Mesothelial cell of epicardium (in vitro differentiated cells): ENCODE measurements around the gene USP3. TPM values are rescaled to one million over a fixed set of nuclear protein-coding genes. Genes with fewer than 3 reads are reported as not detected.
A peak's percentile ranks its signal among the peaks of the same experiment; 100 is the strongest.

Source experiments
- DNase-seq, 2 experiments: peaks; one replicate each; pipeline ENCODE4 v3.0.0; 2021; ENCODE audit warnings: low spot score in 2 of 2; ENCODE audit not compliant: unreplicated experiment in 2 of 2
- H3K27ac Mint-ChIP-seq: 2 replicates; pipeline ENCODE4 v1.8.0; 2021; ENCODE audit warnings: mixed read lengths
- H3K27me3 Mint-ChIP-seq: 2 replicates; pipeline ENCODE4 v1.8.0; 2021; ENCODE audit warnings: low read depth, mixed read lengths
- H3K36me3 Mint-ChIP-seq: 2 replicates; pipeline ENCODE4 v1.8.0; 2021; ENCODE audit warnings: mixed read lengths
- H3K4me1 Mint-ChIP-seq: 2 replicates; pipeline ENCODE4 v1.8.0; 2021; ENCODE audit warnings: mixed read lengths
- H3K4me3 Mint-ChIP-seq: 2 replicates; pipeline ENCODE4 v1.8.0; 2021; ENCODE audit warnings: mild to moderate bottlenecking, moderate library complexity, mixed read lengths
- H3K9me3 Mint-ChIP-seq: 2 replicates; pipeline ENCODE4 v1.8.0; 2021; ENCODE audit warnings: mixed read lengths
- CTCF ChIP-seq: fragments of 200-600 bp; sonication (generic); IDR thresholded peaks from one replicate; pipeline ENCODE4 v1.5.0; 2021; ENCODE audit warnings: antibody characterized with exemption; ENCODE audit not compliant: unreplicated experiment
- total RNA-seq: library from RNA; stranded (reverse); gene quantifications from 3 replicates; pipeline ENCODE4 v1.2.1, GENCODE V29; 2021

The USP3 gene
- total RNA-seq: 65.7 to 72.7 TPM (median 71.7 TPM) in 3 replicates

- H3K4me1 Mint-ChIP-seq: peaks cover 71% of the 10 kb centered on the region
- H3K27me3 Mint-ChIP-seq: peaks cover 6% of the 10 kb centered on the region
- no peaks in the 10 kb centered on the region for H3K9me3 Mint-ChIP-seq
- DNase-seq: peak; percentile 85 to 92
- peak; percentile 43 for TF ChIP-seq CTCF
- no peaks in the 10 kb centered on the region for H3K36me3 Mint-ChIP-seq
- H3K4me3 Mint-ChIP-seq: peak within 1 kb of the TSS; percentile 86
- H3K27ac Mint-ChIP-seq: peak within 1 kb of the TSS; percentile 94
Observed at GRCh38 chr15:63504247-63504978, at the start of gene USP3. TSS of gene USP3 (plus strand) at chr15:63504593. CDS start at chr15:63504740, 147 bp downstream.

GRCh38 chr15:63456258-63456657 is 48.1 kb upstream of the USP3 start:
- Mint-ChIP-seq H3K27ac (no peak overlapping the region), H3K27me3 (peaks cover 11% of the 10 kb centered on the region), H3K9me3 (peaks cover 7% of the 10 kb centered on the region), H3K36me3 (peaks cover 2% of the 10 kb centered on the region), H3K4me3 (no peak overlapping the region), H3K4me1 (peaks cover 2% of the 10 kb centered on the region)
- no peak for TF ChIP-seq CTCF
- no peak for DNase-seq

GRCh38 chr15:63457379-63457778 is 47.0 kb upstream of the USP3 start:
- peaks cover 12% of the 10 kb centered on the region for H3K4me1 Mint-ChIP-seq

GRCh38 chr15:63458026-63458425 is 46.4 kb upstream of the USP3 start:
- peaks cover 2% of the 10 kb centered on the region for H3K36me3 Mint-ChIP-seq
- H3K4me3 Mint-ChIP-seq: no peak overlapping the region
- no peak overlapping the region for H3K27ac Mint-ChIP-seq
- no peak for TF ChIP-seq CTCF
- H3K27me3 Mint-ChIP-seq: peaks cover 16% of the 10 kb centered on the region
- no peak for DNase-seq
- peaks cover 7% of the 10 kb centered on the region for H3K9me3 Mint-ChIP-seq
- H3K4me1 Mint-ChIP-seq: peaks cover 12% of the 10 kb centered on the region

More at GRCh38 chr15:63457379-63457778, 47.0 kb upstream of the USP3 start:
- Mint-ChIP-seq H3K9me3 (peaks cover 7% of the 10 kb centered on the region), H3K36me3 (peaks cover 2% of the 10 kb centered on the region), H3K27ac (no peak overlapping the region), H3K27me3 (peaks cover 16% of the 10 kb centered on the region), H3K4me3 (no peak overlapping the region)
- no peak for TF ChIP-seq CTCF
- no peak for DNase-seq

- H3K9me3 Mint-ChIP-seq: peaks cover 7% of the 10 kb centered on the region
- no peak for DNase-seq
- H3K36me3 Mint-ChIP-seq: peaks cover 2% of the 10 kb centered on the region
- peaks cover 12% of the 10 kb centered on the region for H3K4me1 Mint-ChIP-seq
- H3K27ac Mint-ChIP-seq: no peak overlapping the region
- no peak for TF ChIP-seq CTCF
- H3K27me3 Mint-ChIP-seq: peaks cover 19% of the 10 kb centered on the region
- no peak overlapping the region for H3K4me3 Mint-ChIP-seq
Observed at GRCh38 chr15:63458794-63459395, 45.5 kb upstream of the USP3 start.
